Skin of body (tissue), 2 donors: ENCODE data around the gene CRTAP. TPM values are rescaled to one million over a fixed set of nuclear protein-coding genes. Genes with fewer than 3 reads are reported as not detected.
A peak's percentile ranks its signal among the peaks of the same experiment; 100 is the strongest.
"Not testable (repeated sequence)": the region's sequence is repeated elsewhere in the genome, so short reads cannot be mapped to it uniquely, and the experiment has no call there.

Experiments used
- DNase-seq: peaks from one replicate; lab custom pipeline; 2025; lab: John Stamatoyannopoulos, UW
- total RNA-seq: library from RNA; depleted of rRNA; stranded (reverse); fragments of >200 nt; gene quantifications from one replicate; pipeline ENCODE4 v1.2.3, GENCODE V29; 2014

The CRTAP gene
- total RNA-seq, 1 donor from 2014 or later = 140 TPM

GRCh38 chr3:33099701-33100100, 14.1 kb upstream of the CRTAP start:
- no peak for DNase-seq

- no peak for DNase-seq
Observed at GRCh38 chr3:33100229-33100628, 13.6 kb upstream of the CRTAP start.

- DNase-seq = no peak
Observed at GRCh38 chr3:33103034-33103433, 10.8 kb upstream of the CRTAP start.

- no peak for DNase-seq
Observed at GRCh38 chr3:33103480-33103879, 10.3 kb upstream of the CRTAP start.

- DNase-seq = no peak
Observed at GRCh38 chr3:33104803-33105202, 9.0 kb upstream of the CRTAP start.

GRCh38 chr3:33105341-33105948, 8.4 kb upstream of the CRTAP start:
- DNase-seq = no peak

GRCh38 chr3:33106854-33107253, 7.0 kb upstream of the CRTAP start:
- DNase-seq = not testable (repeated sequence)

- no peak for DNase-seq
Observed at GRCh38 chr3:33111581-33111980, 2.2 kb upstream of the CRTAP start.

- no peak for DNase-seq
Observed at GRCh38 chr3:33114622-33115023, 809 bp downstream of the CRTAP start.

GRCh38 chr3:33115024-33115768, 1.4 kb downstream of the CRTAP start:
- peak; percentile 51 for DNase-seq

DNA sequence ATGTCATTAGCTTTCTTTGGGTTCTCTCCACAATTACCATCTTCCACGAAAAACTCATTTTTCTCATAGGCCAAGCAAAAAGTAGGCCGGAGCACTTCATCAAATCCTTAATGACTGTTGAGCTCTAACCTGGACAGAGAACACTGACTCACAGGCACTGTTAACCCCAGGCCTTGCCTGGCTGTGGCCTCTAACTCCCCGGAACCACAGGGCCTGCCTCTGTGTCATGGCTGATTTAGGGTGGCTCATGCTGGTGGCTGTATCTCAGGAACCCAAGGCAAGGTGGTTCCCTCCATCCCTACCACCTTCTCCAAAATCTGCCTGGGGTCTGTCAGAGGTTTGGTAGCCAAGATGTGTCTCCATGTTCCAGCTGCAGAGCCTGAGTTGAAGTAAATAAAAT, 3.6 kb downstream of the CRTAP start:
- no peak for DNase-seq

DNA sequence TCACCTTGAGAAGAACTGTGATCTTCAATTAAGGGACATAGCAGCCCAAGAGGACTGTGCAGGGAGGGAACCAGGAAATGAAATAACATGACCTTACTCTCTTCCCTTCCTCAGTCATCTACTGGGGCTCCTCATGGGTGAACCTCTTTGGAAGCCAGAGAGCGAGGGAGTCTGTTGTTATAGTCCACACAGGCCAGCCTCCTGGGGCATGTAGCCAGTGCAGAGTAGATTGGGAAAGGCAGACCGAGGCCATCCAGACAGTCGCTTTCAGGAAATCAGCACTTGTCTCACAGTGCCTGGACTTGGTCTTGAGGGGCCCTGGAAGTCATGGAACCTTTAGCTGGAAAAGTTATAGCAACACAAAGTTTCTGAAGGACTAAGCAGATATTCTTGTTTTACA, 6.1 kb downstream of the CRTAP start:
- no peak for DNase-seq

- DNase-seq = no peak
Observed at GRCh38 chr3:33122991-33123390, 9.2 kb downstream of the CRTAP start.

DNA sequence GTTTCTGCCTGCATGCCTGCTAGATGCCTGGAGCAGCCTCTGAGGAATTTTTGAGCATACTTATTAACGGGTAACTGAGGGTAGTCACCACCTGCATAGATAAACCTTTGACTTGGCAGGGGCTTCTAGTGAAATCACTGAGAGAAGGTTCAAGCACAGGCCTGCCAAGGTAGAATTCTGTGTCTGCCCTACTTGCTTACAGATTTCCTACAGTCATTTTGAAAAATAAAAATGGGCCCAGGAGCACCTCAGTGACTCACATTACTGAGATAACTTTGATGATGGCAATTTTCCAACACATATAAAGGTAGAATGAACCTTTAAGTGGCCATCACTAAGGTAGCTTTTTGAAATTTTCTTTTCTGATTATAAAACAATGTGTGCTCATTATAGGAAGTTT, 10.8 kb downstream of the CRTAP start:
- no peak for DNase-seq

GRCh38 chr3:33125840-33126239, 12.0 kb downstream of the CRTAP start:
- DNase-seq = no peak

DNA sequence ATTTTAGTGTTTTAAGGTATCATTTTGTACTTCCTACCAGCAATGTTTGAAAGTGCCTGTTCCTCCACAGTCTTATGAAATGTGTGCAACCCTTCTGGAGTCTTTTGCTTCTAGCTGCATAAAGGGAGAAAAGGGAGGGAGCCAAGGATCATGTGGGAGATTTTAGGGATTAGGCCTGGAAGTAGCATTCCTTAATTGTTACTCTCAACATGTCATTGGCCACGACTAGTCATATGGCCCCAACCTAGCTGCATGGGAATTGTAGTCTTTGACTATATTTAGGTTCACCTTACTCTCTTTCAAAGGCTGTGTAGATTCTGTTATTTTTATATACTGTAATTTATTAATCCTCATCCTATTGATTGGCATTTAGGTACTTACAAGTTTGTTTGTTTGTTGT, 14.9 kb downstream of the CRTAP start:
- DNase-seq = no peak

GRCh38 chr3:33130144-33130543, 16.3 kb downstream of the CRTAP start:
- no peak for DNase-seq

GRCh38 chr3:33131331-33132018, 17.7 kb downstream of the CRTAP start:
- peak; percentile 33 for DNase-seq

- DNase-seq = no peak
Observed at GRCh38 chr3:33132019-33132360, 18.2 kb downstream of the CRTAP start.

- no peak for DNase-seq
Observed at GRCh38 chr3:33134026-33134625, 20.3 kb downstream of the CRTAP start.

DNA sequence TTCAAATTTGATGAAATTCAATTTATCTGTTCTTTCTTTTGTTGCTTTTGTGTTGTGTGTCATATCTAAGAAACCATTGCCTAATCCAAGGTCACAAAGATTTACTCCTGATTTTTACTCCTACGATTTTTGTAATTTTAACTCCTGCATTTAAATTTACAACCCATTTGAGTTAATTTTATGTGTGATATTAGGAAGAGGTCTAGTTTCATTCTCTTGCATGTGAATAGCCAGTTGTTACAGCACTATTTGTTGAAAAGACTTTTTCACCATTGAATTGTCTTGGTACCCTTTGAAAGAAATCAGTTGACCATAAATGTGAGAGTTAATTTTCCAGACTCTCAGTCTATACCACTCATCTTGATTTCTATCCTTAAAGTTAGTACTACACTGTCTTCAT, 23.9 kb downstream of the CRTAP start:
- DNase-seq = no peak

DNA sequence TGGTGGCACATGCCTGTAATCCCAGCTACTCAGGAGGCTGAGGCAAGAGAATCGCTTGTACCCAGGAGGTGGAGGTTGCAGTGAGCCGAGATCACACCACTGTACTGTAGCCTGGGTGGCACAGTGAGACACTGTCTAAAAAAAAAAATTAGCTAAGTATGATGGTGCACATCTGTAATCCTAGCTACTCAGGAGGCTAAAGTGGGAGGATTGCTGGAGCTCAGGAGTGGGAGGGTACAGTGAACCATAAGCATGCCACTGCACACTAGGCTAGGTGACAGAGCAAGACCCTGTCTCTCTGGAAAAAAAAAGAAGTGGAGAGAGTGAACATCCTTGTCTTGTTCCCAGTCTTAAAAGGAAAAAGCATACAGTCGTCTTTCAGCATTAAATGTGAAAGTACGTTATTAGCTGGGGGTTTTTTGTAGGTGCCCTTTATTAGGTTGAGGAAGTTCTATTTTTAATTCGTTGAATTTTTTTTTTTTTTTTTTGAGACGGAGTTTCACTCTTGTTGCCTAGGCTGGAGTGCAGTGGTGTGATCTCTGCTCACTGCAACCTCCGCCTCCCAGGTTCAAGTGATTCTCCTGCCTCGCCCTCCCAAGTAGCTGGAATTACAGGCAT, 25.3 kb downstream of the CRTAP start:
- not testable (repeated sequence) for DNase-seq
